K562 (cell line): ENCODE measurements around the gene FRMD5. TPM values are rescaled to one million over a fixed set of nuclear protein-coding genes. Genes with fewer than 3 reads are reported as not detected.

Source experiments
- ATAC-seq: fragments of 200-7000 bp; cut with Tn5 transposase; 3 replicates; pipeline ENCODE4 v1.9.1; 2020; ENCODE audit warnings: moderate library complexity
- BruUV-seq: library from RNA; stranded (reverse); fragments of 400-500 nt; replicated peaks from 2 replicates; lab custom pipeline; 2021; lab: Mats Ljungman, UMichigan
- CTCF ChIA-PET: fragments of 300-600 bp; formaldehyde crosslinking; extraction: SDS; loops from one replicate; lab custom pipeline; 2021; ENCODE audit warnings: low intra/inter-chr PET ratio; lab: Yijun Ruan, JAX
- POLR2A ChIA-PET: fragments of 300-600, 350-650 bp; sonication (Branson Sonifier 250); formaldehyde crosslinking; extraction: SDS; loops from one replicate; lab custom pipeline; 2021; ENCODE audit warnings: antibody characterized with exemption, inconsistent platforms; lab: Yijun Ruan, JAX
- DNase-seq, 4 experiments: peaks; one replicate each; pipeline versions ENCODE4 v3.0.0 to v3.0.0-alpha.2; 2011 to 2018; ENCODE audit warnings: low spot score in 3 of 4, mixed read lengths in 3 of 4; ENCODE audit errors: extremely low read depth in 1 of 4
- FAIRE-seq: peaks from 2 replicates; lab custom pipeline; 2011; peaks lifted over from hg19 to GRCh38; lab: Jason Lieb, UNC
- H2AFZ ChIP-seq: 2 replicates; pipeline ENCODE4 v1.6.0; 2011; ENCODE audit warnings: low read depth, low read length, control low read depth, inconsistent platforms
- H3K27ac ChIP-seq: fragments of 200-600 bp; 3 replicates; pipeline ENCODE4 v1.8.0; 2011; ENCODE audit warnings: low read depth, mild to moderate bottlenecking, control low read depth, inconsistent platforms, low read length, moderate library complexity, mixed read lengths; ENCODE audit errors: extremely low read depth
- H3K27me3 ChIP-seq, 2 experiments: fragments of 300-600 bp in 1 of 2; 2 replicates in 1 of 2; 3 replicates in 1 of 2; pipeline versions ENCODE4 v1.6.0 to v1.8.0; 2011; ENCODE audit warnings: inconsistent platforms in 2 of 2, low read length in 2 of 2, mild to moderate bottlenecking in 1 of 2, mixed read lengths in 1 of 2, moderate library complexity in 1 of 2; ENCODE audit not compliant: control insufficient read depth in 2 of 2, insufficient read depth in 2 of 2
- H3K36me3 ChIP-seq: fragments of 300-600 bp; 3 replicates; pipeline ENCODE4 v1.8.0; 2011; ENCODE audit warnings: mild to moderate bottlenecking, low read length, inconsistent platforms; ENCODE audit not compliant: control insufficient read depth, insufficient read depth
- H3K4me1 ChIP-seq, 2 experiments: fragments of 200-600 bp in 1 of 2; replicated peaks in 1 of 2; 2 replicates in 1 of 2; 3 replicates in 1 of 2; pipeline versions ENCODE4 v1.5.1 to v1.8.0; 2011; ENCODE audit warnings: inconsistent platforms in 2 of 2, low read length in 2 of 2, mild to moderate bottlenecking in 1 of 2, mixed read lengths in 1 of 2, moderate library complexity in 1 of 2; ENCODE audit not compliant: control insufficient read depth in 2 of 2, insufficient read depth in 2 of 2
- H3K4me2 ChIP-seq: 2 replicates; pipeline ENCODE4 v1.6.1; 2011; ENCODE audit warnings: low read length, control low read depth, inconsistent platforms, mixed read lengths; ENCODE audit not compliant: insufficient read depth
- H3K4me3 ChIP-seq: fragments of 200-600 bp; sonication (generic), shearing (Covaris generic); 2 replicates; pipeline ENCODE4 v1.5.1; 2016; ENCODE audit warnings: control low read depth, inconsistent platforms
- H3K79me2 ChIP-seq: fragments of 200-600 bp; 3 replicates; pipeline ENCODE4 v1.8.0; 2011; ENCODE audit warnings: low read length, inconsistent platforms; ENCODE audit not compliant: control insufficient read depth, insufficient read depth
- H3K9ac ChIP-seq, 2 experiments: 2 replicates each; pipeline versions ENCODE4 v1.6.0 to v1.6.1; 2011; ENCODE audit warnings: low read depth in 2 of 2, low read length in 2 of 2, control low read depth in 1 of 2, inconsistent platforms in 1 of 2, mild to moderate bottlenecking in 1 of 2, mixed read lengths in 1 of 2; ENCODE audit not compliant: insufficient read depth in 1 of 2
- H3K9me1 ChIP-seq: one replicate; pipeline ENCODE4 v1.6.0; 2011; ENCODE audit warnings: inconsistent platforms, mild to moderate bottlenecking, low read length, moderate library complexity; ENCODE audit not compliant: control insufficient read depth, insufficient read depth
- H3K9me3 ChIP-seq: replicated peaks from 2 replicates; pipeline ENCODE4 v1.5.1; 2011; ENCODE audit warnings: low read depth, low read length, inconsistent platforms; ENCODE audit not compliant: control insufficient read depth, insufficient read depth
- H4K20me1 ChIP-seq: replicated peaks from 2 replicates; pipeline ENCODE4 v1.6.1; 2011; ENCODE audit warnings: low read length, inconsistent platforms, mixed read lengths; ENCODE audit not compliant: control insufficient read depth, insufficient read depth
- BACH1 ChIP-seq: fragments of 200-800 bp; sonication (Bioruptor generic); IDR thresholded peaks from 2 replicates; pipeline ENCODE4 v1.6.1; 2016; ENCODE audit warnings: missing genetic modification characterization, missing compliant biosample characterization
- CHCHD3 ChIP-seq: fragments of 250-450 bp; sonication (Bioruptor Pico); IDR thresholded peaks from 2 replicates; pipeline ENCODE4 v2.1.2; 2022; ENCODE audit warnings: mild to moderate bottlenecking
- FOXA1 ChIP-seq: fragments of 450-650 bp; IDR thresholded peaks from 2 replicates; pipeline ENCODE4 v1.6.1; 2016; ENCODE audit warnings: mild to moderate bottlenecking, borderline replicate concordance
- JUN ChIP-seq, 2 experiments: sonication (generic) in 1 of 2; formaldehyde crosslinking in 1 of 2; IDR thresholded peaks; 2 replicates each; pipeline versions ENCODE4 v1.6.1 to v1.8.0; 2012 to 2022; ENCODE audit warnings: borderline replicate concordance in 2 of 2, mild to moderate bottlenecking in 2 of 2, improper control_type of control experiment in 1 of 2, low read depth in 1 of 2, low read length in 1 of 2, missing genetic modification reagents in 1 of 2
- KLF1 ChIP-seq: fragments of 450-650 bp; IDR thresholded peaks from 2 replicates; pipeline ENCODE4 v1.6.1; 2016; ENCODE audit warnings: missing genetic modification characterization, missing compliant biosample characterization
- NR2C1 ChIP-seq, 2 experiments: fragments of 450-650 bp; IDR thresholded peaks; 2 replicates each; pipeline ENCODE4 v1.6.1; 2017; ENCODE audit warnings: mild to moderate bottlenecking in 2 of 2, antibody characterized with exemption in 1 of 2, inconsistent platforms in 1 of 2, missing compliant biosample characterization in 1 of 2, missing genetic modification characterization in 1 of 2
- SMAD1 ChIP-seq: fragments of 150-350 bp; IDR thresholded peaks from 2 replicates; pipeline ENCODE4 v1.6.1; 2014; ENCODE audit warnings: low read length, low read depth; ENCODE audit not compliant: partially characterized antibody
- ZBTB43 ChIP-seq: sonication (generic); formaldehyde crosslinking; IDR thresholded peaks from 2 replicates; pipeline ENCODE4 v1.8.0; 2023; ENCODE audit warnings: mild to moderate bottlenecking, missing genetic modification reagents
- ZNF780A ChIP-seq: fragments of 250-450 bp; sonication (Bioruptor Pico); IDR thresholded peaks from 2 replicates; pipeline ENCODE4 v1.5.0; 2021; ENCODE audit warnings: mild to moderate bottlenecking
- WGBS: fragments of 100-300 bp; shearing (Covaris generic); methylation state at CpG from one replicate; pipeline ENCODE4 v1.1.6; 2016; ENCODE audit warnings: low coverage, mixed read lengths; ENCODE audit not compliant: insufficient coverage; ENCODE audit errors: missing lambda C conversion rate; 5-methylcytosine and 5-hydroxymethylcytosine counted together
- in situ Hi-C: fragments of 300-500 bp; cut with MboI; formaldehyde crosslinking; loops from 4 replicates; pipeline ENCODE4 v1.15.0; 2018; ENCODE audit warnings: inconsistent platforms, mixed read lengths
- intact Hi-C: fragments of 100-400 bp; cut with micrococcal nuclease; formaldehyde crosslinking; loops from 2 replicates; pipeline ENCODE4 v1.14.2; 2022
- polyA plus RNA-seq, 8 experiments: library from polyadenylated mRNA; depleted of rRNA in 4 of 8; stranded (reverse) in 5 of 8; unstranded in 3 of 8; fragments of >200 nt; fragmentation: Nextera tagmentation in 2 of 8; fragmentation: Illumina TruSeq in 1 of 8; extraction: Ambion mirVana in 2 of 8; extraction: Trizol in 1 of 8; gene quantifications; 2 replicates each; pipeline versions ENCODE4 v1.2.1 to v1.2.3, GENCODE V29; 2011 to 2014; ENCODE audit warnings: inconsistent platforms in 1 of 8, missing spikeins in 1 of 8
- total RNA-seq, 7 experiments: library from RNA; depleted of rRNA in 6 of 7; stranded (reverse); fragments of >200 nt in 6 of 7; fragmentation: Illumina TruSeq in 2 of 7; extraction: Trizol in 2 of 7; gene quantifications; 2 replicates each; pipeline versions ENCODE4 v1.2.1 to v1.2.3, GENCODE V29; 2011 to 2021; ENCODE audit warnings: low replicate concordance in 1 of 7
- TF ChIP-seq, protein P1 (sequence below): fragments of 450-650 bp; IDR thresholded peaks from one replicate; pipeline ENCODE4 v1.6.1; 2018; ENCODE audit warnings: mild to moderate bottlenecking, moderate library complexity; ENCODE audit not compliant: partially characterized antibody
- TF ChIP-seq, protein P2 (sequence below), 2 experiments: fragments of 450-650 bp; IDR thresholded peaks; 2 replicates each; pipeline ENCODE4 v1.6.1; 2016; ENCODE audit warnings: mild to moderate bottlenecking in 2 of 2, borderline replicate concordance in 1 of 2, low read depth in 1 of 2, moderate library complexity in 1 of 2

FRMD5 gene
- total and polyA plus RNA-seq, 9 of the 15 experiments (the other 6 are each of a cell fraction or from before 2014, with no cell fraction given) = 0.13 to 0.38 TPM; not detected in 7

GRCh38 chr15:43934480-43934879 lies 260.6 kb downstream of the FRMD5 start:
- no peaks in the 10 kb centered on the region for H3K36me3 ChIP-seq
- ChIA-PET CTCF (no interaction called here), POLR2A (no interaction called here)
- H3K27me3 ChIP-seq = peaks cover 22 to 62% of the 10 kb centered on the region in 2 experiments
- H3K27ac ChIP-seq = no peak overlapping the region
- 0% methylated on average over 6 of the region's 6 CpGs for WGBS
- H3K4me1 ChIP-seq = no peaks in the 10 kb centered on the region
- no TSS peak for BruUV-seq
- no peak overlapping the region for H3K4me2 ChIP-seq
- in situ Hi-C loops = no loop called here
- H3K9me3 ChIP-seq = no peaks in the 10 kb centered on the region
- FAIRE-seq (no peak), DNase-seq (no peak), ATAC-seq (no peak)
- H2AFZ ChIP-seq = no peak overlapping the region
- H3K9ac ChIP-seq = no peak overlapping the region
- no peaks in the 10 kb centered on the region for H3K79me2 ChIP-seq
- no peaks in the 10 kb centered on the region for H3K9me1 ChIP-seq
- no peaks in the 10 kb centered on the region for H4K20me1 ChIP-seq
- no peak overlapping the region for H3K4me3 ChIP-seq
- intact Hi-C loops = no loop called here
- TF ChIP-seq, protein P1, sequence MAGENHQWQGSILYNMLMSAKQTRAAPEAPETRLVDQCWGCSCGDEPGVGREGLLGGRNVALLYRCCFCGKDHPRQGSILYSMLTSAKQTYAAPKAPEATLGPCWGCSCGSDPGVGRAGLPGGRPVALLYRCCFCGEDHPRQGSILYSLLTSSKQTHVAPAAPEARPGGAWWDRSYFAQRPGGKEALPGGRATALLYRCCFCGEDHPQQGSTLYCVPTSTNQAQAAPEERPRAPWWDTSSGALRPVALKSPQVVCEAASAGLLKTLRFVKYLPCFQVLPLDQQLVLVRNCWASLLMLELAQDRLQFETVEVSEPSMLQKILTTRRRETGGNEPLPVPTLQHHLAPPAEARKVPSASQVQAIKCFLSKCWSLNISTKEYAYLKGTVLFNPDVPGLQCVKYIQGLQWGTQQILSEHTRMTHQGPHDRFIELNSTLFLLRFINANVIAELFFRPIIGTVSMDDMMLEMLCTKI = no peak
- TF ChIP-seq FOXA1 (no peak), CHCHD3 (no peak), ZNF780A (CRISPR knock-in tag) (no peak), BACH1 (tag) (no peak), KLF1 (tag) (no peak), JUN (IDR thresholded peaks at IDR 0.05; ENCODE audit: borderline replicate concordance, low read depth, low read length) (no peak), JUN (CRISPR knock-in tag; IDR thresholded peaks at IDR 0.05; ENCODE audit: borderline replicate concordance) (no peak), NR2C1 (IDR thresholded peaks at IDR 0.05) (no peak), NR2C1 (tag; IDR thresholded peaks at IDR 0.05) (no peak), ZBTB43 (no peak), SMAD1 (no peak)
- TF ChIP-seq, protein P2, sequence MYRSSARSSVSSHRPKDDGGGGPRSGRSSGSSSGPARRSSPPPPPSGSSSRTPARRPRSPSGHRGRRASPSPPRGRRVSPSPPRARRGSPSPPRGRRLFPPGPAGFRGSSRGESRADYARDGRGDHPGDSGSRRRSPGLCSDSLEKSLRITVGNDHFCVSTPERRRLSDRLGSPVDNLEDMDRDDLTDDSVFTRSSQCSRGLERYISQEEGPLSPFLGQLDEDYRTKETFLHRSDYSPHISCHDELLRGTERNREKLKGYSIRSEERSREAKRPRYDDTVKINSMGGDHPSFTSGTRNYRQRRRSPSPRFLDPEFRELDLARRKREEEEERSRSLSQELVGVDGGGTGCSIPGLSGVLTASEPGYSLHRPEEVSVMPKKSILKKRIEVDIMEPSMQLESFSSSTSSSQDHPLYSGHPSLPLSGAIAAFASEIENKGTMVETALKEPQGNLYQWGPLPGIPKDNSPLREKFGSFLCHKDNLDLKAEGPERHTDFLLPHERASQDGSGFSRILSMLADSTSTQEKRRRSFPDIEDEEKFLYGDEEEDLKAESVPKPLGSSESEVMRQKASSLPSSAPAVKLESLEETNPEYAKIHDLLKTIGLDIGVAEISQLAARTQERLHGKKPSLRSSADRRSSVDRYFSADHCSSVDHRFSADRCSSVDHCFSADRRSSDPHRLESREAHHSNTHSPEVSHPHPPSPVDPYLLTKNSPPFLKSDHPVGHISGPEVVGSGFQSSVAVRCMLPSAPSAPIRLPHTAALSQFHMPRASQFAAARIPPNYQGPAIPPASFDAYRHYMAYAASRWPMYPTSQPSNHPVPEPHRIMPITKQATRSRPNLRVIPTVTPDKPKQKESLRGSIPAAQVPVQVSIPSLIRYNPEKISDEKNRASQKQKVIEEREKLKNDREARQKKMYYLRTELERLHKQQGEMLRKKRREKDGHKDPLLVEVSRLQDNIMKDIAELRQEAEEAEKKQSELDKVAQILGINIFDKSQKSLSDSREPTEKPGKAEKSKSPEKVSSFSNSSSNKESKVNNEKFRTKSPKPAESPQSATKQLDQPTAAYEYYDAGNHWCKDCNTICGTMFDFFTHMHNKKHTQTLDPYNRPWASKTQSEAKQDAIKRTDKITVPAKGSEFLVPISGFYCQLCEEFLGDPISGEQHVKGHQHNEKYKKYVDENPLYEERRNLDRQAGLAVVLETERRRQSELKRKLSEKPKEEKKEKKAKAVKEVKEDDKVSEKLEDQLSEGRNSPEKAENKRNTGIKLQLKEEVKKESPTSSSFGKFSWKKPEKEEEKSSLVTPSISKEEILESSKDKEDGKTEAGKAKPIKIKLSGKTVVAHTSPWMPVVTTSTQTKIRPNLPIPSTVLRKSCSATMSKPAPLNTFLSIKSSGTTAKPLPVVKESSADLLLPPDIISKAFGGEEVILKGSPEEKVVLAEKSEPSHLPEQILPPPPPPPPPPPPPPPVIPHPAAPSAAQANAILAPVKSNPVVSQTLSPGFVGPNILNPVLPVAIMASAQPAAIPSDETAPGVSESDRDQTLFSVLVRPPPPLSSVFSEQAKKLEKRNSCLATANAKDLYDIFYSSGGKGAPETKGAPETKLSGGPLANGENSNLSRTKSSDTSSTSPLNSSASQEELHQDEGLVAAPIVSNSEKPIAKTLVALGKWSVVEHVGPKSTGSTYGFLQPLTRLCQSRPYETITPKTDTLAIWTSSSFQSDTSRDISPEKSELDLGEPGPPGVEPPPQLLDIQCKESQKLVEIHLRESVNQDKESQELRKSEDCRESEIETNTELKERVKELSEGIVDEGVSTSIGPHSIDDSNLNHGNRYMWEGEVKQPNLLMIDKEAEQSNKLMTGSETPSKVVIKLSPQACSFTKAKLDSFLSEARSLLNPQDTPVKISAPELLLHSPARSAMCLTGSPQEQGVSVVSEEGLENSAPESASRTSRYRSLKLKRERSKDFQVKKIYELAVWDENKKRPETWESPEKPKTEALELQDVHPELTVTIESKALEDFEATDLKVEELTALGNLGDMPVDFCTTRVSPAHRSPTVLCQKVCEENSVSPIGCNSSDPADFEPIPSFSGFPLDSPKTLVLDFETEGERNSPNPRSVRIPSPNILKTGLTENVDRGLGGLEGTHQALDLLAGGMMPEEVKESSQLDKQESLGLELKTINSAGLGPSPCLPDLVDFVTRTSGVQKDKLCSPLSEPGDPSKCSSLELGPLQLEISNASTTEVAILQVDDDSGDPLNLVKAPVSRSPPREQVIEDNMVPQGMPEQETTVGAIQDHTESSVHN (IDR thresholded peaks at IDR 0.05; ENCODE audit: borderline replicate concordance in 1 of 2, low read depth in 1 of 2) = no peak
